Measurements from ENCODE around the gene SMIM44. TPM values are rescaled to one million over a fixed set of nuclear protein-coding genes. Genes with fewer than 3 reads are reported as not detected.

SMIM44 gene
- polyA plus RNA-seq, 1 donor = not detected

DNA sequence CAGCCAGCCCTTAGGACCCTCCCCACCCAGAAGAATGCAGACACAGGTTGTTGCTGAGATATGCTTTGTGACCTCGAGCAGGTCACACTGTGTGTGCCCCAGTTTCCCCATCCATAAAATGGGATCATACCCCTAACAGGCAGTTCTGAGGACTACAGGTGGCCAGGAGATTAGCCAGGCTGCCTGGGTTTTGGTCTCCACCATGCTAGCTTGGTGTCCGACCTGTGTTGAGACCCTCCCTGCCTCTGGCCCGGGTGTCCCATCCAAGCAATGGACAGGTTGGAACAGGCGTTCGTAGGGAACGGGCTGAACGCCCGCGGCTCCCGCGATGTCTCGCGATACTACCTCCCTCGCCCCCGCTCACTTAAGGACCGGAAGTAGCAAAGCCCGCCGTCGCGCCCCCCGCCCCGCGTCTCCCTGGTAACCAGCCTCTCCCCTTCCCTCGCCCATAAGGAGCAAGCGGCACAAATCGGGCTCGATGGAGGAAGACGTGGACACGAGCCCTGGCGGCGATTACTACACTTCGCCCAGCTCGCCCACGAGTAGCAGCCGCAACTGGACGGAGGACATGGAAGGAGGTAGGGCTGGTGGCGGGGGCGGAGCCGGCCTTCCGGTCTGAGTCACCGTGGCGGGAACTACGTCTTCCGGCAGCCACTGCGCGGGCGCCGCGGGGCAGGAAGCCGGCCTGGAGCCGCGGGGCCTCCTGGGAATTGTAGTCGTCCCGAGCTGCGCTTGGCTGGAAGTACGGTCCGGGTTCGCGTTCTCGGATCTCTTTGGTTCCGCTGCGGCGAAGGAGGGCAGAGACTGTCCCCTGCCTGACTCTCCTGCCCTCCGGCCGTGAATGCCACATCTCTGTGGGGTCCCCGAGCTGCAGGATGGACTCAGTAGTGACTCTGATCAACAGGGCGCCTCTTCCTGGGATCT, 48.3 kb downstream of the SMIM44 start:
- peak; percentile 94 for DNase-seq

GRCh38 chr19:3433805-3434540, 49.3 kb downstream of the SMIM44 start:
- DNase-seq = no peak

GRCh38 chr19:3433313-3433712, 49.9 kb downstream of the SMIM44 start:
- DNase-seq = no peak

Other genes starting within 250 kb of the SMIM44 start
- 20.0 TPM for gene NFIC, start 116.9 kb downstream of the SMIM44 start, polyA plus RNA-seq (ENCODE audit: insufficient read length)
- 446 TPM for gene SMIM24, start 2.9 kb downstream of the SMIM44 start, polyA plus RNA-seq (ENCODE audit: insufficient read length)
- gene DOHH, start 17.2 kb upstream of the SMIM44 start, polyA plus RNA-seq (ENCODE audit: insufficient read length) = 5.2 TPM
- gene FZR1, start 22.9 kb upstream of the SMIM44 start, polyA plus RNA-seq (ENCODE audit: insufficient read length) = 46.7 TPM
- gene TEKTIP1, start 55.7 kb upstream of the SMIM44 start, polyA plus RNA-seq (ENCODE audit: insufficient read length) = 5.1 TPM
- gene MFSD12, start 74.1 kb upstream of the SMIM44 start, polyA plus RNA-seq (ENCODE audit: insufficient read length) = 55.8 TPM
- 76.6 TPM for gene HMG20B, start 89.5 kb upstream of the SMIM44 start, polyA plus RNA-seq (ENCODE audit: insufficient read length)
- 1.9 TPM for gene GIPC3, start 102.0 kb upstream of the SMIM44 start, polyA plus RNA-seq (ENCODE audit: insufficient read length)
- 2.2 TPM for gene TBXA2R, start 123.4 kb upstream of the SMIM44 start, polyA plus RNA-seq (ENCODE audit: insufficient read length)
- gene CACTIN, start 143.3 kb upstream of the SMIM44 start, polyA plus RNA-seq (ENCODE audit: insufficient read length) = 23.2 TPM
- gene PIP5K1C, start 217.0 kb upstream of the SMIM44 start, polyA plus RNA-seq (ENCODE audit: insufficient read length) = 21.1 TPM
- gene TJP3, start 224.9 kb upstream of the SMIM44 start, polyA plus RNA-seq (ENCODE audit: insufficient read length) = 7.5 TPM

Measured in left kidney (tissue), 2 donors.